Measurements from ENCODE around the gene MAP3K13. TPM values are rescaled to one million over a fixed set of nuclear protein-coding genes. Genes with fewer than 3 reads are reported as not detected.

MAP3K13 gene
- total RNA-seq, 4 donors from 2014 or later = 15.1 to 30.2 (median 24.0) TPM

GRCh38 chr3:185399737-185400667, 37.1 kb downstream of the MAP3K13 start:
- H3K9me3 ChIP-seq = no peaks in the 10 kb centered on the region
- no peak for DNase-seq
- peaks cover 0 to 18% (median 8%) of the 10 kb centered on the region in 3 donors for H3K4me1 ChIP-seq
- H3K36me3 ChIP-seq = no peaks in the 10 kb centered on the region
- H3K27me3 ChIP-seq = no peaks in the 10 kb centered on the region
- WGBS, 2 donors = 73 to 76% methylated on average over 16 of the region's 16 CpGs
- H3K27ac ChIP-seq = no peak overlapping the region
- TF ChIP-seq, protein P1, sequence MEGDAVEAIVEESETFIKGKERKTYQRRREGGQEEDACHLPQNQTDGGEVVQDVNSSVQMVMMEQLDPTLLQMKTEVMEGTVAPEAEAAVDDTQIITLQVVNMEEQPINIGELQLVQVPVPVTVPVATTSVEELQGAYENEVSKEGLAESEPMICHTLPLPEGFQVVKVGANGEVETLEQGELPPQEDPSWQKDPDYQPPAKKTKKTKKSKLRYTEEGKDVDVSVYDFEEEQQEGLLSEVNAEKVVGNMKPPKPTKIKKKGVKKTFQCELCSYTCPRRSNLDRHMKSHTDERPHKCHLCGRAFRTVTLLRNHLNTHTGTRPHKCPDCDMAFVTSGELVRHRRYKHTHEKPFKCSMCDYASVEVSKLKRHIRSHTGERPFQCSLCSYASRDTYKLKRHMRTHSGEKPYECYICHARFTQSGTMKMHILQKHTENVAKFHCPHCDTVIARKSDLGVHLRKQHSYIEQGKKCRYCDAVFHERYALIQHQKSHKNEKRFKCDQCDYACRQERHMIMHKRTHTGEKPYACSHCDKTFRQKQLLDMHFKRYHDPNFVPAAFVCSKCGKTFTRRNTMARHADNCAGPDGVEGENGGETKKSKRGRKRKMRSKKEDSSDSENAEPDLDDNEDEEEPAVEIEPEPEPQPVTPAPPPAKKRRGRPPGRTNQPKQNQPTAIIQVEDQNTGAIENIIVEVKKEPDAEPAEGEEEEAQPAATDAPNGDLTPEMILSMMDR (IDR thresholded peaks at IDR 0.05) = no peak
- TF ChIP-seq POLR2A (IDR thresholded peaks at IDR 0.05) = no peak
- H3K4me3 ChIP-seq = no peak overlapping the region
- intact Hi-C loops (cut with DNase I) = no loop called here

DNA sequence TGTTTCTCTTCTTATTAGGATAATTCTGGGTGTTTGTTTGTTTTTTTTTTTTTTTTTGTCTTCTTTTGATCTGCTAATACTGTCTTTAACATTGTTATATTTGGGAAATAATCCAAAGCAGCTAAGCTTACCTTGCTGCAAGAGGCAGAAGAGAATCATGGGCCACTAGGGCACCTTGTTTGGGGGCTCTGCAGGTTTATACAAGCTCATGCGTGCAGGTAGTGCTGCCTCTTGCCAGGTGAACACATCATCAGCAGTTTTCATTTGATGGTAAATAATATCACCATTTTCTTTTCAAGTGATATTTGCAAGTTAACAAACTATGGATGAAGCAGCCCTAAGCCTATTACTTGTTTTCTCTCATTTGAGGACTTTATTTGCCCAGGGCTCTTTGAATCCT, 37.9 kb downstream of the MAP3K13 start:
- 40 to 75% methylated on average over 1 of the region's 1 CpG for WGBS, 2 donors
- intact Hi-C loops (cut with DNase I) = no loop called here
- Histone ChIP-seq H3K9me3 (no peaks in the 10 kb centered on the region), H3K27ac (no peak overlapping the region), H3K4me3 (no peak overlapping the region), H3K27me3 (no peaks in the 10 kb centered on the region), H3K36me3 (no peaks in the 10 kb centered on the region), H3K4me1 (peaks cover 0 to 27% (median 8%) of the 10 kb centered on the region in 3 donors)
- TF ChIP-seq, protein P1 (IDR thresholded peaks at IDR 0.05) = no peak
- TF ChIP-seq POLR2A (IDR thresholded peaks at IDR 0.05) = no peak
- no peak for DNase-seq

- 40 to 43% methylated on average over 7 of the region's 7 CpGs for WGBS, 2 donors
- Histone ChIP-seq H3K27ac (no peak overlapping the region), H3K4me3 (no peak overlapping the region), H3K27me3 (no peaks in the 10 kb centered on the region), H3K4me1 (peaks cover 0 to 30% (median 8%) of the 10 kb centered on the region in 3 donors), H3K9me3 (no peaks in the 10 kb centered on the region), H3K36me3 (no peaks in the 10 kb centered on the region)
- intact Hi-C loops (cut with DNase I) = no loop called here
- TF ChIP-seq, protein P1 (IDR thresholded peaks at IDR 0.05) = no peak
- no peak for TF ChIP-seq POLR2A (IDR thresholded peaks at IDR 0.05)
- DNase-seq = no peak
Measured at GRCh38 chr3:185401319-185401955, 38.5 kb downstream of the MAP3K13 start.

- Histone ChIP-seq H3K4me1 (peaks cover 0 to 30% (median 8%) of the 10 kb centered on the region in 3 donors), H3K27me3 (no peaks in the 10 kb centered on the region), H3K9me3 (no peaks in the 10 kb centered on the region), H3K27ac (no peak overlapping the region), H3K4me3 (no peak overlapping the region), H3K36me3 (no peaks in the 10 kb centered on the region)
- intact Hi-C loops (cut with DNase I) = no loop called here
- WGBS, 2 donors = 34 to 41% methylated on average over 5 of the region's 5 CpGs
- no peak for TF ChIP-seq POLR2A (IDR thresholded peaks at IDR 0.05)
- TF ChIP-seq, protein P1 (IDR thresholded peaks at IDR 0.05) = no peak
- no peak for DNase-seq
Measured at GRCh38 chr3:185402561-185402960, 39.6 kb downstream of the MAP3K13 start.

DNA sequence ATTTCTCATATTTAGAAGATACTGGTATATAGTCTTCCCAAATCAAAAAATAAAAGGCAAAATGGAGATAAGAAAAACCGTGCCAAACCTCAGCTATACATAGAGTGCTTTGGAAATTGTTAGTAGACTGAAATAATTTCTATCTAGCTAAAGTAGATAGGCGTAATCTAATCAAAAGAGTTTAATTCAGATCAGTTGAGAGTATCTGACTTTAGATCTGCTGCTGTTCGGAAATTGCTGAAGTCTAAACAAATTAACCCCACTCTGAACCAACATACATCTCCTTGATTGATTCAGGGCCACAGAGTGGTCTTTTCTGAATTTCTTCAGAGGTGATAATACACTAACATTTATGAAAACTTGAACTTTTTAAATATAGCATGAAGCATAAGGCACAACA, 40.1 kb downstream of the MAP3K13 start:
- Histone ChIP-seq H3K27ac (no peak overlapping the region), H3K4me3 (no peak overlapping the region), H3K27me3 (peaks cover 0 to 1% (median 0%) of the 10 kb centered on the region in 4 donors), H3K9me3 (no peaks in the 10 kb centered on the region), H3K4me1 (peaks cover 0 to 30% (median 8%) of the 10 kb centered on the region in 3 donors), H3K36me3 (no peaks in the 10 kb centered on the region)
- intact Hi-C loops (cut with DNase I) = no loop called here
- WGBS, 2 donors = 67 to 73% methylated on average over 3 of the region's 3 CpGs
- no peak for TF ChIP-seq POLR2A (IDR thresholded peaks at IDR 0.05)
- DNase-seq = no peak

Data from esophagus squamous epithelium (tissue), 5 donors.